ENCODE results near the gene EFCAB14.

- TF ChIP-seq, protein P1, sequence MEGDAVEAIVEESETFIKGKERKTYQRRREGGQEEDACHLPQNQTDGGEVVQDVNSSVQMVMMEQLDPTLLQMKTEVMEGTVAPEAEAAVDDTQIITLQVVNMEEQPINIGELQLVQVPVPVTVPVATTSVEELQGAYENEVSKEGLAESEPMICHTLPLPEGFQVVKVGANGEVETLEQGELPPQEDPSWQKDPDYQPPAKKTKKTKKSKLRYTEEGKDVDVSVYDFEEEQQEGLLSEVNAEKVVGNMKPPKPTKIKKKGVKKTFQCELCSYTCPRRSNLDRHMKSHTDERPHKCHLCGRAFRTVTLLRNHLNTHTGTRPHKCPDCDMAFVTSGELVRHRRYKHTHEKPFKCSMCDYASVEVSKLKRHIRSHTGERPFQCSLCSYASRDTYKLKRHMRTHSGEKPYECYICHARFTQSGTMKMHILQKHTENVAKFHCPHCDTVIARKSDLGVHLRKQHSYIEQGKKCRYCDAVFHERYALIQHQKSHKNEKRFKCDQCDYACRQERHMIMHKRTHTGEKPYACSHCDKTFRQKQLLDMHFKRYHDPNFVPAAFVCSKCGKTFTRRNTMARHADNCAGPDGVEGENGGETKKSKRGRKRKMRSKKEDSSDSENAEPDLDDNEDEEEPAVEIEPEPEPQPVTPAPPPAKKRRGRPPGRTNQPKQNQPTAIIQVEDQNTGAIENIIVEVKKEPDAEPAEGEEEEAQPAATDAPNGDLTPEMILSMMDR (IDR thresholded peaks at IDR 0.05), result no peak
- TF ChIP-seq POLR2A (IDR thresholded peaks at IDR 0.05), result no peak
Observed at GRCh38 chr1:46642115-46642680, 76.7 kb downstream of the EFCAB14 start.
